SK-N-SH (cell line): ENCODE measurements around the gene PTPA. TPM values are rescaled to one million over a fixed set of nuclear protein-coding genes. Genes with fewer than 3 reads are reported as not detected.
"Not testable (repeated sequence)": the region's sequence is repeated elsewhere in the genome, so short reads cannot be mapped to it uniquely, and the experiment has no call there.

ENCODE experiments used
- CTCF ChIA-PET: fragments of 300-600, 350-600 bp; formaldehyde crosslinking; extraction: SDS; loops from one replicate; lab custom pipeline; 2021; lab: Yijun Ruan, JAX
- POLR2A ChIA-PET: fragments of 350-600 bp; sonication (Branson Sonifier 250); formaldehyde crosslinking; extraction: SDS; loops from one replicate; lab custom pipeline; 2020; ENCODE audit warnings: antibody characterized with exemption, inconsistent platforms; lab: Yijun Ruan, JAX
- DNase-seq: peaks from one replicate; pipeline ENCODE4 v3.0.0; 2012
- H2AFZ ChIP-seq: fragments of 200-600 bp; sonication (generic); 2 replicates; pipeline ENCODE4 v1.8.1; 2016; ENCODE audit warnings: antibody characterized with exemption, mild to moderate bottlenecking, low read depth
- H3F3A ChIP-seq: fragments of 200-600 bp; sonication (generic); replicated peaks from 2 replicates; pipeline ENCODE3; 2016; ENCODE audit warnings: antibody characterized with exemption, mild to moderate bottlenecking; ENCODE audit not compliant: insufficient read depth
- H3K27ac ChIP-seq, 2 experiments: fragments of 200-500 bp in 1 of 2; fragments of 200-600 bp in 1 of 2; sonication (Bioruptor generic) in 1 of 2; sonication (generic), shearing (Covaris generic) in 1 of 2; 2 replicates each; pipeline versions ENCODE4 v1.5.1 to v1.6.1; 2014 to 2016; ENCODE audit warnings: low read depth in 2 of 2, inconsistent platforms in 1 of 2, low read length in 1 of 2, mild to moderate bottlenecking in 1 of 2, mixed read lengths in 1 of 2
- H3K27me3 ChIP-seq: fragments of 200-600 bp; sonication (generic), shearing (Covaris generic); 2 replicates; pipeline ENCODE4 v1.6.1; 2016; ENCODE audit warnings: mixed run types; ENCODE audit not compliant: insufficient read depth
- H3K36me3 ChIP-seq, 2 experiments: fragments of 200-500 bp in 1 of 2; fragments of 200-600 bp in 1 of 2; sonication (Bioruptor generic) in 1 of 2; sonication (generic) in 1 of 2; replicated peaks in 1 of 2; 2 replicates each; pipeline versions ENCODE3 to v1.5.1; 2014 to 2016; ENCODE audit warnings: low read length in 1 of 2, mild to moderate bottlenecking in 1 of 2; ENCODE audit not compliant: insufficient read depth in 2 of 2, control insufficient read depth in 1 of 2
- H3K4me1 ChIP-seq, 2 experiments: fragments of 200-500 bp in 1 of 2; fragments of 200-600 bp in 1 of 2; sonication (Bioruptor generic) in 1 of 2; sonication (generic), shearing (Covaris generic) in 1 of 2; 2 replicates each; pipeline versions ENCODE4 v1.5.1 to v1.6.1; 2014 to 2016; ENCODE audit warnings: low read depth in 1 of 2, low read length in 1 of 2, mixed run types in 1 of 2; ENCODE audit not compliant: insufficient read depth in 2 of 2, control insufficient read depth in 1 of 2
- H3K4me2 ChIP-seq: fragments of 200-600 bp; sonication (generic), shearing (Covaris generic); 2 replicates; pipeline ENCODE4 v1.6.1; 2017; ENCODE audit warnings: mixed run types
- H3K4me3 ChIP-seq, 2 experiments: fragments of 200-500 bp in 1 of 2; fragments of 200-600 bp in 1 of 2; sonication (Bioruptor generic) in 1 of 2; sonication (generic), shearing (Covaris generic) in 1 of 2; 2 replicates each; pipeline versions ENCODE4 v1.5.1 to v1.8.1; 2014 to 2016; ENCODE audit warnings: low read depth in 2 of 2, inconsistent platforms in 1 of 2, low read length in 1 of 2, mild to moderate bottlenecking in 1 of 2, mixed read lengths in 1 of 2, moderate library complexity in 1 of 2
- H3K79me2 ChIP-seq: fragments of 200-600 bp; sonication (generic); 2 replicates; pipeline ENCODE4 v1.8.1; 2017; ENCODE audit warnings: mild to moderate bottlenecking; ENCODE audit not compliant: insufficient read depth
- H3K9ac ChIP-seq: fragments of 200-600 bp; sonication (generic); 2 replicates; pipeline ENCODE4 v1.6.1; 2017; ENCODE audit warnings: mixed run types
- H3K9me2 ChIP-seq: fragments of 200-600 bp; sonication (generic); 2 replicates; pipeline ENCODE4 v1.6.1; 2017; ENCODE audit warnings: mixed run types
- H3K9me3 ChIP-seq: fragments of 200-600 bp; sonication (generic); 2 replicates; pipeline ENCODE4 v1.6.1; 2017; ENCODE audit warnings: mixed run types, mild to moderate bottlenecking, moderate library complexity
- H4K20me1 ChIP-seq: fragments of 200-600 bp; sonication (generic); 2 replicates; pipeline ENCODE4 v1.6.1; 2017; ENCODE audit warnings: mild to moderate bottlenecking, mixed run types; ENCODE audit not compliant: insufficient read depth
- CHD2 ChIP-seq: fragments of 150-350 bp; IDR thresholded peaks from 2 replicates; pipeline ENCODE4 v1.6.1; 2018; ENCODE audit warnings: low read length; ENCODE audit not compliant: partially characterized antibody
- ELF1 ChIP-seq: IDR thresholded peaks from 2 replicates; pipeline ENCODE4 v1.4.0; 2012
- EP300 ChIP-seq, 2 experiments: IDR thresholded peaks; 2 replicates each; pipeline versions ENCODE4 v1.4.0 to v1.6.1; 2012; ENCODE audit warnings: borderline replicate concordance in 1 of 2, low read depth in 1 of 2, low read length in 1 of 2
- MXI1 ChIP-seq: IDR thresholded peaks from 2 replicates; pipeline ENCODE4 v1.6.1; 2012; ENCODE audit warnings: mild to moderate bottlenecking, low read depth, low read length, improper control_type of control experiment
- NRF1 ChIP-seq: IDR thresholded peaks from 2 replicates; pipeline ENCODE4 v1.6.1; 2012; ENCODE audit warnings: low read depth, mild to moderate bottlenecking, low read length
- RCOR1 ChIP-seq: fragments of 150-350 bp; IDR thresholded peaks from 2 replicates; pipeline ENCODE4 v1.6.1; 2017; ENCODE audit warnings: antibody characterized with exemption, low read length
- RFX5 ChIP-seq: IDR thresholded peaks from 2 replicates; pipeline ENCODE4 v1.6.1; 2012; ENCODE audit warnings: mild to moderate bottlenecking, improper control_type of control experiment, low read length
- SMC3 ChIP-seq: IDR thresholded peaks from 2 replicates; pipeline ENCODE4 v1.6.1; 2012; ENCODE audit warnings: low read depth, low read length, improper control_type of control experiment
- TAF1 ChIP-seq: IDR thresholded peaks from 2 replicates; pipeline ENCODE4 v1.6.1; 2012; ENCODE audit warnings: low read depth, mild to moderate bottlenecking, low read length, moderate library complexity, borderline replicate concordance
- WGBS: methylation state at CpG from one replicate; pipeline ENCODE4 v1.1.6; 2017; ENCODE audit warnings: low lambda C conversion rate; 5-methylcytosine and 5-hydroxymethylcytosine counted together
- polyA plus RNA-seq, 3 experiments: library from polyadenylated mRNA; depleted of rRNA; stranded (reverse); fragments of >200 nt; gene quantifications; 2 replicates each; pipeline ENCODE4 v1.2.3, GENCODE V29; 2012
- TF ChIP-seq, protein P1 (sequence below): fragments of 150-350 bp; IDR thresholded peaks from 2 replicates; pipeline ENCODE4 v1.6.1; 2017; ENCODE audit warnings: antibody characterized with exemption, low read length, low read depth, borderline replicate concordance
- TF ChIP-seq, protein P2 (sequence below): IDR thresholded peaks from 2 replicates; pipeline ENCODE4 v1.4.0; 2012; ENCODE audit warnings: low read depth
- TF ChIP-seq, protein P3 (sequence below): IDR thresholded peaks from 2 replicates; pipeline ENCODE4 v1.6.1; 2012; ENCODE audit warnings: mild to moderate bottlenecking, low read depth, low read length, moderate library complexity

Gene PTPA
- polyA plus RNA-seq, 1 of the 3 experiments (the other 2 are of a cell fraction): 130 TPM

DNA sequence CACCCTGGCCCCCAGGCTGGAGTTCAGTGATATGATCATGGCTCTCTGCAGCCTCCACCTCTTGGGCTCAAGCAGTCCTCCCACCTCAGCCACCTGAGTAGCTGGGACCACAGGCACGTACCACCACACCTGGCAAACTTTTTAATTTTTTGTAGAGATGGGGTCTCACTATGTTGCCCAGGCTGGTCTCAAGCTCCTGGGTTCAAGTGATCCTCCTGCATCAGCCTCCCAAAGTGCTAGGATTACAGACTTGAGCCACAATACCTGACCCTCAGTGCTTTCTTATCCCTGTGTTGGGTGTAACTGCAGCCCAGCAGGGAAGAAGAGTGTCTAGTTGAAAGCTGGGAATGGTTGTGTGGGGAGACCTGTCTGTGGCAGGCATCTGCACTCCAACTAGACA, 10.9 kb downstream of the PTPA start:
- Histone ChIP-seq H3K9me3 (no peaks in the 10 kb centered on the region), H3K36me3 (peaks cover 9 to 11% of the 10 kb centered on the region in 2 experiments), H3K27me3 (no peaks in the 10 kb centered on the region), H4K20me1 (no peaks in the 10 kb centered on the region), H2AFZ (no peak overlapping the region), H3F3A (peaks cover 4% of the 10 kb centered on the region), H3K27ac (peak overlapping the region in 1 of 2 experiments; percentile 59; a peak in 2 of 4 replicates), H3K79me2 (peaks cover 49% of the 10 kb centered on the region), H3K4me3 (no peak overlapping the region), H3K4me2 (peak overlapping the region; percentile 25; the same call in 1 of the 2 replicates), H3K9ac (no peak overlapping the region; the same call in 1 of the 2 replicates), H3K4me1 (peaks cover 9 to 15% of the 10 kb centered on the region in 2 experiments; a peak in 3 of 4 replicates), H3K9me2 (no peaks in the 10 kb centered on the region)
- 100% methylated on average over 1 of the region's 1 CpG for WGBS
- ChIA-PET CTCF (interaction anchor here (0.9 to 16.0 kb wide), 5 partner anchors 9 to 499 kb away, joined by 3 to 211 read pairs (median 6); partner anchors contain the start of gene C9orf50), POLR2A (no interaction called here)
- no peak for DNase-seq
- TF ChIP-seq, protein P1, sequence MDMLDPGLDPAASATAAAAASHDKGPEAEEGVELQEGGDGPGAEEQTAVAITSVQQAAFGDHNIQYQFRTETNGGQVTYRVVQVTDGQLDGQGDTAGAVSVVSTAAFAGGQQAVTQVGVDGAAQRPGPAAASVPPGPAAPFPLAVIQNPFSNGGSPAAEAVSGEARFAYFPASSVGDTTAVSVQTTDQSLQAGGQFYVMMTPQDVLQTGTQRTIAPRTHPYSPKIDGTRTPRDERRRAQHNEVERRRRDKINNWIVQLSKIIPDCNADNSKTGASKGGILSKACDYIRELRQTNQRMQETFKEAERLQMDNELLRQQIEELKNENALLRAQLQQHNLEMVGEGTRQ: no peak
- no peak for TF ChIP-seq EP300 (IDR thresholded peaks at IDR 0.05; ENCODE audit: borderline replicate concordance in 1 of 2, low read depth in 1 of 2, low read length in 1 of 2)
- TF ChIP-seq, protein P2, sequence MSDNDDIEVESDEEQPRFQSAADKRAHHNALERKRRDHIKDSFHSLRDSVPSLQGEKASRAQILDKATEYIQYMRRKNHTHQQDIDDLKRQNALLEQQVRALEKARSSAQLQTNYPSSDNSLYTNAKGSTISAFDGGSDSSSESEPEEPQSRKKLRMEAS: no peak
- TF ChIP-seq MXI1: no peak
- TF ChIP-seq, all 33 proteins: peak for 0

DNA sequence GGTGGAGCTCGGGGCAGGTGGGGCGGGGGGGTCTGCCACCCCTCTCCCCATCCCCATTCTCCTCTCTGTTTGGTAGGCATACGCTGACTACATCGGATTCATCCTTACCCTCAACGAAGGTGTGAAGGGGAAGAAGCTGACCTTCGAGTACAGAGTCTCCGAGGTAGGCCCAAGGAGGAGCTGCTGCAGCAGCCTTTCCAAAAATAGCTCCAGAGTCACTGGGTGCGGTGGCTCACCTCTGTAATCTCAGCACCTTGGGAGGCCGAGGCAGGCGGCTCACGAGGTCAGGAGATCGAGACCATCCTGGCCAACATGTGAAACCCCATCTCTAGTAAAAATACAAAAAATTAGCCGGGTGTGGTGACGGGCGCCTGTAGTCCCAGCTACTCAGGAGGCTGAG, 11.8 kb downstream of the PTPA start:
- H3K9me3 ChIP-seq, H3K27me3 ChIP-seq, POLR2A ChIA-PET, H3K4me2 ChIP-seq, H3K9me2 ChIP-seq, H3F3A ChIP-seq, H3K9ac ChIP-seq, H2AFZ ChIP-seq, H3K4me3 ChIP-seq, DNase-seq, H4K20me1 ChIP-seq, H3K27ac ChIP-seq: not testable (repeated sequence)
- Histone ChIP-seq H3K79me2 (peaks cover 45% of the 10 kb centered on the region), H3K36me3 (peaks cover 9 to 19% of the 10 kb centered on the region in 2 experiments), H3K4me1 (peaks cover 14 to 15% of the 10 kb centered on the region in 2 experiments; a peak in 3 of 4 replicates)
- CTCF ChIA-PET: interaction anchor here (0.7 to 16.0 kb wide), 6 partner anchors 9 to 520 kb away, joined by 3 to 211 read pairs (median 6); partner anchors contain the start of genes ASB6 and C9orf50
- 98% methylated on average over 10 of the region's 15 CpGs for WGBS

DNA sequence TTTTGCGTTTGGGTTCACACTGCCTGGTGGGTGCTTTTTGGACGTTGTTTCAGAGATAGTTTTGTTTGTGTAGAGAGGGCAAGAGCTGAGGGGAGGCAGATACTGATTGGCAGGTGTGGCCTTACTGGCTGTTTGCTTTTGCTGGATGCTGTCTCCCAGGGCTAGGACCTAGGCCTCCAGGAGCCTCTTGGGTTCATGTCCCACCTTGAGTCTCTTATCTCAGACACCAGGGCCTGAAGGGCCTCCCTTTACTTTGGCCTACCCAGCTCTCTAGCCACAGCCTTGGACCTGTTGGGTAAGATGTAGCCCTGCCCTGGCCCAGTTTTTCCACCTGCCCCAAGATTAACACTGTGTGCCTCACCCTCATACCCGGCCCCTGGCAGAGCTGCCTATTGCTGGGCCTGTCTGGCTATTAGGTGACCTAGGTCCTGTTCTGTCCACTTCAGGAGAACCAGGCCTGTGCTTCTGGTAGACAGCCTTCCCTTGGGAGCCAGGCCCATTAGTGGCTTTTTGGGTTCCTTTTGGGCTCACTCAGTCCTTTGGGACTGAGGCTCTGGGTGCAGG, 13.4 kb downstream of the PTPA start:
- H3K36me3 ChIP-seq: peaks cover 5 to 23% of the 10 kb centered on the region in 2 experiments
- H3K9ac ChIP-seq: no peak overlapping the region
- POLR2A ChIA-PET: no interaction called here
- no peaks in the 10 kb centered on the region for H3K9me3 ChIP-seq
- H3K4me2 ChIP-seq: no peak overlapping the region
- no peaks in the 10 kb centered on the region for H3K27me3 ChIP-seq
- H3K79me2 ChIP-seq: peaks cover 29% of the 10 kb centered on the region
- no peak overlapping the region for H2AFZ ChIP-seq
- H3F3A ChIP-seq: peaks cover 4% of the 10 kb centered on the region
- DNase-seq: no peak
- H3K4me1 ChIP-seq: peaks cover 14 to 15% of the 10 kb centered on the region in 2 experiments; a peak in 3 of 4 replicates
- H3K9me2 ChIP-seq: no peaks in the 10 kb centered on the region
- H3K4me3 ChIP-seq: no peak overlapping the region
- no peaks in the 10 kb centered on the region for H4K20me1 ChIP-seq
- WGBS: 89% methylated on average over 3 of the region's 3 CpGs
- H3K27ac ChIP-seq: no peak overlapping the region
- CTCF ChIA-PET: interaction anchor here (0.6 to 16.0 kb wide), 9 partner anchors 12 to 666 kb away, joined by 3 to 211 read pairs (median 4); partner anchors contain the start of genes C9orf50, PTPA and SH3GLB2
- no peak for TF ChIP-seq NRF1
- no peak for TF ChIP-seq TAF1
- TF ChIP-seq, protein P1: no peak
- no peak for TF ChIP-seq RCOR1
- TF ChIP-seq, protein P3, sequence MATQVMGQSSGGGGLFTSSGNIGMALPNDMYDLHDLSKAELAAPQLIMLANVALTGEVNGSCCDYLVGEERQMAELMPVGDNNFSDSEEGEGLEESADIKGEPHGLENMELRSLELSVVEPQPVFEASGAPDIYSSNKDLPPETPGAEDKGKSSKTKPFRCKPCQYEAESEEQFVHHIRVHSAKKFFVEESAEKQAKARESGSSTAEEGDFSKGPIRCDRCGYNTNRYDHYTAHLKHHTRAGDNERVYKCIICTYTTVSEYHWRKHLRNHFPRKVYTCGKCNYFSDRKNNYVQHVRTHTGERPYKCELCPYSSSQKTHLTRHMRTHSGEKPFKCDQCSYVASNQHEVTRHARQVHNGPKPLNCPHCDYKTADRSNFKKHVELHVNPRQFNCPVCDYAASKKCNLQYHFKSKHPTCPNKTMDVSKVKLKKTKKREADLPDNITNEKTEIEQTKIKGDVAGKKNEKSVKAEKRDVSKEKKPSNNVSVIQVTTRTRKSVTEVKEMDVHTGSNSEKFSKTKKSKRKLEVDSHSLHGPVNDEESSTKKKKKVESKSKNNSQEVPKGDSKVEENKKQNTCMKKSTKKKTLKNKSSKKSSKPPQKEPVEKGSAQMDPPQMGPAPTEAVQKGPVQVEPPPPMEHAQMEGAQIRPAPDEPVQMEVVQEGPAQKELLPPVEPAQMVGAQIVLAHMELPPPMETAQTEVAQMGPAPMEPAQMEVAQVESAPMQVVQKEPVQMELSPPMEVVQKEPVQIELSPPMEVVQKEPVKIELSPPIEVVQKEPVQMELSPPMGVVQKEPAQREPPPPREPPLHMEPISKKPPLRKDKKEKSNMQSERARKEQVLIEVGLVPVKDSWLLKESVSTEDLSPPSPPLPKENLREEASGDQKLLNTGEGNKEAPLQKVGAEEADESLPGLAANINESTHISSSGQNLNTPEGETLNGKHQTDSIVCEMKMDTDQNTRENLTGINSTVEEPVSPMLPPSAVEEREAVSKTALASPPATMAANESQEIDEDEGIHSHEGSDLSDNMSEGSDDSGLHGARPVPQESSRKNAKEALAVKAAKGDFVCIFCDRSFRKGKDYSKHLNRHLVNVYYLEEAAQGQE: no peak
- TF ChIP-seq CHD2: no peak
- no peak for TF ChIP-seq ELF1
- TF ChIP-seq SMC3: no peak
- no peak for TF ChIP-seq EP300 (IDR thresholded peaks at IDR 0.05; ENCODE audit: borderline replicate concordance in 1 of 2, low read depth in 1 of 2, low read length in 1 of 2)
- TF ChIP-seq RFX5: no peak
